Measurements from ENCODE around the gene THOP1. TPM values are rescaled to one million over a fixed set of nuclear protein-coding genes. Genes with fewer than 3 reads are reported as not detected.

Gene THOP1
- total RNA-seq, 1 donor from 2014 or later: 60.9 TPM

DNA sequence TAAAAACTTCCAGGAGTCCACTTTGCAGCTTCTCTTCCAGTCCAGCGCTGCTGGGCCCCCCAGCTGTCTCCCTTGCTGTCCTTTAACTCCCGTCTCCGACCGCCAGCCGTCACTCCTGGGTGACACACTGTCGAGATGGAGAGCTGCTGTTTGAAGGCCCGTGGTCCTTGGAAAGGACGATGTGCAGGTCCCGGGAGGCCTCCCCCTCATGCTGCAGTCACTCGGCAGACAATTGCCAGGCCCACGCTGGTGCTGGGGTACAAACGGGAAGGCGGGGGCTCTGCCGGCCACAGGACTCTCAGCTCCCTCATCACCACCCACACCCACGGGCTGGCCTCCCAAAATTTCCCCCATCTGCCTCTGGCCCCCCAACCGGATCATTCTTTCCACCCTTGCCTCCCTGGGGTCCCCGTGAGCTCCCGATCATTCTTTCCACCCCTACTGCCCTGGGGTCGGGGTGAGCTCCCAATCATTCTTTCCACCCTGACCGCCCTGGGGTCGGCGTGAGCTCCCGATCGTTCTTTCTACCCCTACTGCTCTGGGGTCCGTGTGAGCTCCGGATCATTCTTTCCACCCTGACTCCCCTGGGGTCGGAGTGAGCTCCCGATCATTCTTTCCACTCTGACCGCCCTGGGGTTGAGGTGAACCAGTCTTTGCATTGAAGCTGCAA is 18.3 kb downstream of the THOP1 start:
- intact Hi-C loops (cut with micrococcal nuclease): no loop called here
- DNase-seq: no peak
- no peak overlapping the region for H3K27ac ChIP-seq (replicated peaks)

DNA sequence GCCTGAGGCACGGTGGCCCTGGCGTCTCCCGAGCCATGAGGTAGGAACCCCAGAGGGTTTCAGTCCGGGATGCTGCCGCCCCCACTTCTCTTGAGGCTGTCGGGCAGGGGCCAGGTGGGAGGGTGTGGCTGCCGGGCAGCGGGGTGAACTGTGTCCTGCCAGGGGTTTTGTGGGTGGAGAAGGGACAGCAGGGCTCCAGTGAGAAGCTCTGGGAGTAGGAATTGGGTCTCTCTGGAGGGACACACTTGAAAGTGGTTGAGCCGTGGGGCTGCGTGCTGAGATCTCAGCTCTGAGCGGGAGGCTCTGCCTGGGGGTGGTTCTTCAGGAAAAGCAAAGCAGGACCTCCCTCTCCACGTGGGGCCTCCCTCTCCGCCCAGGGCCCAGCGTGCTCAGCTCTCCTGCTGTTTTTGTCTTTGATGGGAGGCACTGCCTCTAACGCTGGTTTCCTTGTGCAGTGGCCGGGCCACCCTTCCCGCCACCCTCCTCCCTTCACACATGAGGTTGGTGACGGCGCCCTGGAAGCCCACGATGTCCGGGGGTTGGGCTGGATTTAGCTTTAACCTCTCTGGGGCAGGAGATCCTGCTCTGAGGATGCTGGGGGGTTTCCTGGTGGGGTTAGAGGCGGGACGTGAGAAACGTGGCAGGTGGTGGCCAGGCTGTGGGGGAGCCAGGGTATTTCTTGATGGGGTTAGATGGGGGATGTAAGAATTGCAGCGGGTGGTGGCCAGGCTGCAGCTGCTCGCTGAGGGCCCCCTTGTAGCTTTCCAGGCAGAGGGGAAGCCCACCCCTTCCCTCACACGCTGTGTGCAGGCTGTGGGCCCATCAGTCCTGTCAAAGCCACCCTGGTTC is 19.1 kb downstream of the THOP1 start:
- Histone ChIP-seq H3K9me3 (replicated peaks) (no peaks in the 10 kb centered on the region), H3K27me3 (ENCODE audit: low read depth) (no peaks in the 10 kb centered on the region), H3K4me1 (peaks cover 8% of the 10 kb centered on the region), H3K4me3 (no peak overlapping the region), H3K27ac (replicated peaks) (no peak overlapping the region), H3K36me3 (peaks cover 62% of the 10 kb centered on the region)
- TF ChIP-seq, protein P1, sequence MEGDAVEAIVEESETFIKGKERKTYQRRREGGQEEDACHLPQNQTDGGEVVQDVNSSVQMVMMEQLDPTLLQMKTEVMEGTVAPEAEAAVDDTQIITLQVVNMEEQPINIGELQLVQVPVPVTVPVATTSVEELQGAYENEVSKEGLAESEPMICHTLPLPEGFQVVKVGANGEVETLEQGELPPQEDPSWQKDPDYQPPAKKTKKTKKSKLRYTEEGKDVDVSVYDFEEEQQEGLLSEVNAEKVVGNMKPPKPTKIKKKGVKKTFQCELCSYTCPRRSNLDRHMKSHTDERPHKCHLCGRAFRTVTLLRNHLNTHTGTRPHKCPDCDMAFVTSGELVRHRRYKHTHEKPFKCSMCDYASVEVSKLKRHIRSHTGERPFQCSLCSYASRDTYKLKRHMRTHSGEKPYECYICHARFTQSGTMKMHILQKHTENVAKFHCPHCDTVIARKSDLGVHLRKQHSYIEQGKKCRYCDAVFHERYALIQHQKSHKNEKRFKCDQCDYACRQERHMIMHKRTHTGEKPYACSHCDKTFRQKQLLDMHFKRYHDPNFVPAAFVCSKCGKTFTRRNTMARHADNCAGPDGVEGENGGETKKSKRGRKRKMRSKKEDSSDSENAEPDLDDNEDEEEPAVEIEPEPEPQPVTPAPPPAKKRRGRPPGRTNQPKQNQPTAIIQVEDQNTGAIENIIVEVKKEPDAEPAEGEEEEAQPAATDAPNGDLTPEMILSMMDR (IDR thresholded peaks at IDR 0.05; ENCODE audit: borderline replicate concordance): no peak
- intact Hi-C loops (cut with micrococcal nuclease): no loop called here
- no peak for DNase-seq

More for the DNA sequence above, 18.3 kb downstream of the THOP1 start:
- TF ChIP-seq, protein P1 (IDR thresholded peaks at IDR 0.05; ENCODE audit: borderline replicate concordance): no peak
- H3K9me3 ChIP-seq (replicated peaks): no peaks in the 10 kb centered on the region
- H3K4me3 ChIP-seq: no peak overlapping the region
- peaks cover 60% of the 10 kb centered on the region for H3K36me3 ChIP-seq
- H3K4me1 ChIP-seq: peaks cover 12% of the 10 kb centered on the region
- no peaks in the 10 kb centered on the region for H3K27me3 ChIP-seq (ENCODE audit: low read depth)

DNA sequence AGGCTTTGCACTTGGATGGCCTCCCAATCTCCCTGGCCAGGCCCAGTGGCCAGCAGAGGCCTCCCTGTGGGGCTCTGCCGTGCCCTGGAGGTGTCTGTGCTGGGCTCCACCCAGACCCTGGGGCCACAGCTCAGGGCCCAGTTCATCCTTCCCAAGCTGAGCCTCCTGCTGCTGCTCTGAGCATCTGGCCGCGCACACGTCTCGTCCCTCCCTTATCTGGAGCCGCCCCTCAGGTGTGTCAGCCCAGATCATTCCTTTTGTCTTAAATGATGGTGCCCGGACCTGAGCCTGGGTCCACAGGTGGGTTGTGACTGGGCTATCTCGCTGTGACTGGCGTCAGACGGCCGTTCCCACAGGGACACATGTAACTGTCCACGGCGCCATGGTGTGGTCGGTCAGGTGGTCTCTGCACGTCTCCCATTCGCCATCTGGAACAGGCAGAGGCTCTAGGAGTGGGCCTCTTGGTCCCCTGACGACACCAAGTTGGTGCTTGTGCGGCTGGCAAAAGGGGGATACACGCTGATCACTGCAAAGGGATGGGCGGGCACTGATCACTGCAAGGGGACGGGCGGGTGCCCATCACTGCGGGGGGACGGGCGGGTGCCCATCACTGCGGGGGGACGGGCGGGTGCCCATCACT is 20.1 kb downstream of the THOP1 start:
- Histone ChIP-seq H3K9me3 (replicated peaks) (no peaks in the 10 kb centered on the region), H3K27me3 (ENCODE audit: low read depth) (no peaks in the 10 kb centered on the region), H3K4me3 (no peak overlapping the region), H3K27ac (replicated peaks) (no peak overlapping the region), H3K36me3 (peaks cover 63% of the 10 kb centered on the region), H3K4me1 (peaks cover 5% of the 10 kb centered on the region)
- no peak for DNase-seq
- intact Hi-C loops (cut with micrococcal nuclease): no loop called here
- TF ChIP-seq, protein P1 (IDR thresholded peaks at IDR 0.05; ENCODE audit: borderline replicate concordance): no peak

DNA sequence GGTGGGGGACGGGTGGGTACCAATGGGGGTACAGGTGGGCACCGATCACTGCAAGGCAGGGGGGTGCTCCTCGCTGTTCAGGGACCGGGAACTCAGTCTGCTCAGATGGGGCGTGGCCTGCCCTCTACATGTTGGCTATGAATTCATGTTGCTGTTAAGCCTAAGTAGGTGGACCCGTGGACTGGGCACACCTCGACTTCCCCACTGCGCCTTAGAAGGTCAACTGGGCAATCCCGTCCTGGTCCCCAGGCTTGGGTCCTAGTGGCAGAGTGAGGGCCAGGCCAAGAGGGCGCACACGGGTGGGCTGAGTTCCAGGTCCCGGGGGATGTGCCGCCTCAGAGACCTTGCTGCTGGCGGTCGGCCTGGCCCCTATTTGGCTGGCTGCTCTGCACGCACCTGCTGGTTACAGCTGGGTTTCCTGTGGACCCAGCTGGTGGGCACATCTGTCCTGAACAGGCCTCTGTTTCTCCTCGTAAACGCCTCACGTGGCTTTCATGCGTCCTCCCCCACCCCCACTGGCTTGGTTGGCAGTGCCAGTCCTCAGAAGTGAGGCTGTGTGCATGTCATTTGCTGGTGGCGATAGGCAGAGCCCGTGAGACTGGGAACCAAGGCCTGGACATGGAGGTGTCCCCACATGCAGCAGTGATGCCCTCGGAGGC is 20.8 kb downstream of the THOP1 start:
- Histone ChIP-seq H3K27me3 (ENCODE audit: low read depth) (no peaks in the 10 kb centered on the region), H3K4me1 (no peaks in the 10 kb centered on the region), H3K9me3 (replicated peaks) (no peaks in the 10 kb centered on the region), H3K36me3 (peaks cover 71% of the 10 kb centered on the region), H3K27ac (replicated peaks) (no peak overlapping the region), H3K4me3 (no peak overlapping the region)
- intact Hi-C loops (cut with micrococcal nuclease): no loop called here
- TF ChIP-seq, protein P1 (IDR thresholded peaks at IDR 0.05; ENCODE audit: borderline replicate concordance): no peak
- DNase-seq: no peak

DNA sequence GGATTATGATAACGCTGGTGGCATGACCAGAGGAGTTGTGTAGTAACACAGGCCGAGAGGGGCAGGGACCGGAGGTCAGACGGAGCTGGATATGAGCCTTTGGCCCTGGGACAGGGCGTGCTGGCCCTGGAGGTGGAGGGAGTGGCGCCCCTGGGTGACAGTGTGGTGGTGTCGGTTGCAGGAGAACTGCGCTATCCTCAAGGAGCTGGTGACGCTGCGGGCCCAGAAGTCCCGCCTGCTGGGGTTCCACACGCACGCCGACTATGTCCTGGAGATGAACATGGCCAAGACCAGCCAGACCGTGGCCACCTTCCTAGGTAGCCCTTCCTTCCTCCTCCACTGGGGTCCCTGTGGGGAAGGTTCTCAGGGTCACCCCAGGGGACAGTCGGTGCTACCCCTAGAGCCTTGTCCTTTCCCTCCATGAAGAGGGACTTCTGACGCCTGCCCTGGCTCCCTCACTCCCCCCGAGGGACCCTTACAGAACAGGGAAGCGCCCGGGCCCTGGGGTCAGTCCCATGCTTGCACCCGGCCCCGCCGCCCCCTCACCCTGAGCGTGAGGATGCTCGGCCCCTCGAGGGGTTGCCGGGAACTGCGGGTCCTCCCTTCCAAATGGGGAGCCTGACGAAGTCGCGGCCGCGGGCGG is 21.6 kb downstream of the THOP1 start:
- TF ChIP-seq, protein P1 (IDR thresholded peaks at IDR 0.05; ENCODE audit: borderline replicate concordance): no peak
- intact Hi-C loops (cut with micrococcal nuclease): no loop called here
- peaks cover 75% of the 10 kb centered on the region for H3K36me3 ChIP-seq
- no peak overlapping the region for H3K4me3 ChIP-seq
- H3K9me3 ChIP-seq (replicated peaks): no peaks in the 10 kb centered on the region
- no peaks in the 10 kb centered on the region for H3K27me3 ChIP-seq (ENCODE audit: low read depth)
- no peak for DNase-seq
- no peak overlapping the region for H3K27ac ChIP-seq (replicated peaks)
- no peaks in the 10 kb centered on the region for H3K4me1 ChIP-seq
